NB4 (cell line): Measurements from ENCODE around the gene ITPK1.

Experiments used
- DNase-seq: peaks from one replicate; pipeline ENCODE4 v3.0.0; 2010; ENCODE audit warnings: low read depth
- H3K4me3 ChIP-seq: one replicate; pipeline ENCODE4 v1.5.1; 2011; ENCODE audit warnings: mild to moderate bottlenecking, low read depth, low read length, moderate library complexity
- CTCF ChIP-seq: IDR thresholded peaks from one replicate; pipeline ENCODE4 v1.5.1; 2012; ENCODE audit warnings: low read depth, low read length
- MAX ChIP-seq: IDR thresholded peaks from 2 replicates; pipeline ENCODE4 v1.6.1; 2011; ENCODE audit warnings: low read depth, low read length
- MYC ChIP-seq: IDR thresholded peaks from 2 replicates; pipeline ENCODE4 v1.6.1; 2011; ENCODE audit warnings: low read depth, low read length
- POLR2A ChIP-seq: IDR thresholded peaks from 2 replicates; pipeline ENCODE4 v1.6.1; 2011; ENCODE audit warnings: mild to moderate bottlenecking; ENCODE audit not compliant: insufficient read length; ENCODE audit errors: extremely low read depth

ITPK1 gene

GRCh38 chr14:92960706-92961566 lies 154.8 kb downstream of the ITPK1 start:
- TF ChIP-seq MAX: no peak
- TF ChIP-seq MYC: no peak
- no peak for TF ChIP-seq POLR2A
- TF ChIP-seq CTCF: no peak

GRCh38 chr14:92959761-92960680 lies 155.7 kb downstream of the ITPK1 start:
- no peak for DNase-seq
- TF ChIP-seq MYC: no peak
- TF ChIP-seq POLR2A: no peak
- TF ChIP-seq MAX: no peak
- TF ChIP-seq CTCF: no peak
- no peak overlapping the region for H3K4me3 ChIP-seq

More at GRCh38 chr14:92960706-92961566, 154.8 kb downstream of the ITPK1 start:
- DNase-seq: no peak
- H3K4me3 ChIP-seq: no peak overlapping the region

- no peak overlapping the region for H3K4me3 ChIP-seq
- no peak for DNase-seq
- TF ChIP-seq POLR2A (no peak), MYC (no peak), MAX (no peak), CTCF (no peak)
These were observed 156.6 kb downstream of the ITPK1 start for GRCh38 chr14:92959189-92959531.

GRCh38 chr14:92958373-92959188 lies 157.1 kb downstream of the ITPK1 start:
- no peak for DNase-seq
- no peak for TF ChIP-seq POLR2A
- TF ChIP-seq MAX: no peak
- TF ChIP-seq CTCF: no peak
- TF ChIP-seq MYC: no peak
- H3K4me3 ChIP-seq: no peak overlapping the region

- TF ChIP-seq MAX (no peak), CTCF (no peak), POLR2A (no peak), MYC (no peak)
These were observed 158.8 kb downstream of the ITPK1 start for GRCh38 chr14:92956961-92957360.

More at GRCh38 chr14:92956961-92957360, 158.8 kb downstream of the ITPK1 start:
- no peak for DNase-seq
- H3K4me3 ChIP-seq: no peak overlapping the region
